NCI-H510A (cell line): ENCODE results near the gene PRH1.

ENCODE experiments used
- DNase-seq: peaks from one replicate; lab custom pipeline; 2025; lab: John Stamatoyannopoulos, UW

PRH1 gene

GRCh38 chr12:10838461-10838860, 45.6 kb downstream of the PRH1 start:
- no peak for DNase-seq
